PFSK-1 (cell line): ENCODE data around the gene IGFN1.

ENCODE experiments used
- FOXP2 ChIP-seq: optimal IDR thresholded peaks from 2 replicates; pipeline ENCODE3; 2011; ENCODE audit warnings: borderline replicate concordance, control low read depth, inconsistent platforms; ENCODE audit not compliant: insufficient read depth; ENCODE audit errors: extremely low read length, extremely low read depth
- POLR2AphosphoS5 ChIP-seq: IDR thresholded peaks from 2 replicates; pipeline ENCODE4 v1.6.1; 2012; ENCODE audit warnings: low read depth, mild to moderate bottlenecking, control low read depth, low read length, moderate library complexity
- REST ChIP-seq, 2 experiments: IDR thresholded peaks; 2 replicates each; pipeline versions ENCODE4 v1.6.1 to v1.8.0; 2011 to 2012; ENCODE audit warnings: low read depth in 2 of 2, low read length in 2 of 2, control low read depth in 1 of 2, inconsistent platforms in 1 of 2, mild to moderate bottlenecking in 1 of 2, moderate library complexity in 1 of 2; ENCODE audit not compliant: insufficient read depth in 1 of 2
- SIN3A ChIP-seq: IDR thresholded peaks from 2 replicates; pipeline ENCODE4 v1.6.1; 2012; ENCODE audit warnings: mild to moderate bottlenecking, low read length, moderate library complexity, borderline replicate concordance; ENCODE audit not compliant: insufficient read depth
- TAF1 ChIP-seq: IDR thresholded peaks from 2 replicates; pipeline ENCODE4 v1.6.1; 2012; ENCODE audit warnings: low read length, control low read depth, borderline replicate concordance; ENCODE audit not compliant: insufficient read depth

IGFN1 gene

DNA sequence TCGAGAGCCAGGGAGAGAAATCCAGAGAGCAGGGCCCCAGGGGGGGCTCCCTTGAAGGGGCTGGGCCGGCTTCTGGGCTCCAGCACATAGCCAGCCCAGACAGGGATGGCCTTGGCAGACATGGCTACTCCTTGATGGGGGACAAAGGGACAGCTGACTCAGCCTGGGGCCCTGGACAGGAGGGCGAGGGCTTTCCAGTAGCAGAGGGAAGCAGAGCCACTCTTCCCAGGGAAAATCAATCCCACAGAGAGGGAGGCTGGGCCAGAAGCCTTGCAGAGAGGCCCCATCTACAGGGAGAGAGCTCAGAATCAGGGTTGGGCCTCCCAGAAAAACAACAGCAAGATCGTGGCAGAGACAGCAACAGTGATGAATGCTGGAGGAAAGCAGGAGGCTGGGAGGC, 15.6 kb downstream of the IGFN1 start:
- TF ChIP-seq SIN3A (no peak), POLR2AphosphoS5 (no peak), TAF1 (no peak), REST (IDR thresholded peaks at IDR 0.05; ENCODE audit: insufficient read depth in 1 of 2, low read depth in 2 of 2, low read length in 2 of 2) (no peak), FOXP2 (no peak)

GRCh38 chr1:201207046-201207445, 16.4 kb downstream of the IGFN1 start:
- TF ChIP-seq SIN3A = no peak
- TF ChIP-seq TAF1 = no peak
- no peak for TF ChIP-seq POLR2AphosphoS5
- no peak for TF ChIP-seq REST (IDR thresholded peaks at IDR 0.05; ENCODE audit: insufficient read depth in 1 of 2, low read depth in 2 of 2, low read length in 2 of 2)
- TF ChIP-seq FOXP2 = no peak

DNA sequence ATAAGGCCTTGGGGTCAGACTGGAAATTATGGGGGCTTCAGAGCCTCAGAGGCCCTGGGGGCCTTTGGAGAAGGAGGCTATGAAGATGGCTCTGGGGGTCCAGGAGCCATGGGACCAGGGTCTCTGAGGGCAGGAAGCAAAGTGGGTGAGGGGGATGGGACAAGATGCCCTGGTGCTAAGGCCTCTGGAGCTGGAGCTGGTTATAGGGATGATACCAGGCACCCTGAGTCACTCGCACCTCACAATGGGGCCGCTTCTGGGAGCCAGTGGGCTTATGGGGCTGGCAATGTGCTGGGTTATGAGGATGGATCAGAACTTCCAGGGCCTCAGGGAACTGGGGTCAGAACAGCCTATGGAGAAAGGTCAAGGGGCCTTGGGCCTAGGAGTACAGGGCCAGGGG, 17.6 kb downstream of the IGFN1 start:
- no peak for TF ChIP-seq REST (IDR thresholded peaks at IDR 0.05; ENCODE audit: insufficient read depth in 1 of 2, low read depth in 2 of 2, low read length in 2 of 2)
- TF ChIP-seq FOXP2 = no peak
- no peak for TF ChIP-seq TAF1
- no peak for TF ChIP-seq SIN3A
- no peak for TF ChIP-seq POLR2AphosphoS5

DNA sequence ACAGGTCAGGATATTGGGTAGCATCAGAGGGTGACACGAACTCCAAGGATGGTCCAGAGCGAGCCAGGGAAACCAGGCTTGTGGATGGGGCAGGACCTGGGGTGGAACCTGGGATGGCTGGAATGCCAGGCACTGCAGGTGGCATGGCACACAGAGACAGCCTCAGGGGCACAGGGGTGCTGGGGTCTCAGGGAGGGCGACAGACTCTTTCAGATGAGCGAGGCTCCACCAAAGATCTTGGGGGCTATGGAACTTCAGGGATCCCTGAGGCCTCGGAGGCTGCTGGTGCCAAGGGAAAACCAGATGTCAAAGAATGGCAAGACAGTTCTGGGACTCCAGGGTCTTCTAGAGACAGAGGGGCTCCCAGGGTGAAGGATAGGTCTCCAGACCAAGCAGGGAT, 21.4 kb downstream of the IGFN1 start:
- no peak for TF ChIP-seq REST (IDR thresholded peaks at IDR 0.05; ENCODE audit: insufficient read depth in 1 of 2, low read depth in 2 of 2, low read length in 2 of 2)
- TF ChIP-seq POLR2AphosphoS5 = no peak
- no peak for TF ChIP-seq TAF1
- TF ChIP-seq FOXP2 = no peak
- no peak for TF ChIP-seq SIN3A

GRCh38 chr1:201212461-201213055, 21.9 kb downstream of the IGFN1 start:
- TF ChIP-seq SIN3A = no peak
- TF ChIP-seq REST (IDR thresholded peaks at IDR 0.05; ENCODE audit: insufficient read depth in 1 of 2, low read depth in 2 of 2, low read length in 2 of 2) = peak; percentile 31 to 70; a peak in 1 of 4 replicates
- TF ChIP-seq POLR2AphosphoS5 = no peak
